ENCODE results near the gene ADARB2.

The ADARB2 gene

GRCh38 chr10:1278306-1278705 lies 459.0 kb downstream of the ADARB2 start:
- TF ChIP-seq PKNOX1 (IDR thresholded peaks at IDR 0.05): no peak
- no peak for TF ChIP-seq HDGF (IDR thresholded peaks at IDR 0.05; ENCODE audit: borderline replicate concordance)
- TF ChIP-seq NFRKB (IDR thresholded peaks at IDR 0.05): no peak
- no peak for TF ChIP-seq L3MBTL2 (conservative IDR thresholded peaks at IDR 0.05)
- no peak for TF ChIP-seq ELF4 (IDR thresholded peaks at IDR 0.05)
- no peak for TF ChIP-seq BHLHE40 (IDR thresholded peaks at IDR 0.05; ENCODE audit: borderline replicate concordance)
- TF ChIP-seq SP1 (IDR thresholded peaks at IDR 0.05): no peak
- TF ChIP-seq FOXA1 (IDR thresholded peaks at IDR 0.05): no peak
- no peak for TF ChIP-seq TARDBP (IDR thresholded peaks at IDR 0.05)
- no peak for TF ChIP-seq ARNT (IDR thresholded peaks at IDR 0.05)
- no peak for TF ChIP-seq FOXM1 (IDR thresholded peaks at IDR 0.05; ENCODE audit: borderline replicate concordance)
- TF ChIP-seq ZNF384 (IDR thresholded peaks at IDR 0.05): no peak
- TF ChIP-seq LEF1 (IDR thresholded peaks at IDR 0.05; ENCODE audit: borderline replicate concordance): no peak
- no peak for TF ChIP-seq CTBP1 (IDR thresholded peaks at IDR 0.05; ENCODE audit: borderline replicate concordance)
- TF ChIP-seq SUZ12 (IDR thresholded peaks at IDR 0.05): no peak
- TF ChIP-seq FOXK2 (IDR thresholded peaks at IDR 0.05): no peak
- CTCF ChIA-PET: no interaction called here
- DNase-seq (ENCODE audit: extremely low spot score): no peak
- POLR2A ChIA-PET: no interaction called here

GRCh38 chr10:1274701-1275544 lies 462.4 kb downstream of the ADARB2 start:
- ChIA-PET CTCF (no interaction called here), POLR2A (no interaction called here)
- TF ChIP-seq NFRKB (IDR thresholded peaks at IDR 0.05) (no peak), BHLHE40 (IDR thresholded peaks at IDR 0.05; ENCODE audit: borderline replicate concordance) (no peak), ELF4 (IDR thresholded peaks at IDR 0.05) (no peak), LEF1 (IDR thresholded peaks at IDR 0.05; ENCODE audit: borderline replicate concordance) (no peak), L3MBTL2 (conservative IDR thresholded peaks at IDR 0.05) (no peak), FOXA1 (IDR thresholded peaks at IDR 0.05) (no peak), CTBP1 (IDR thresholded peaks at IDR 0.05; ENCODE audit: borderline replicate concordance) (no peak), SUZ12 (IDR thresholded peaks at IDR 0.05) (no peak), PKNOX1 (IDR thresholded peaks at IDR 0.05) (no peak), TARDBP (IDR thresholded peaks at IDR 0.05) (no peak), ZNF384 (IDR thresholded peaks at IDR 0.05) (no peak), ARNT (IDR thresholded peaks at IDR 0.05) (no peak), FOXM1 (IDR thresholded peaks at IDR 0.05; ENCODE audit: borderline replicate concordance) (no peak), HDGF (IDR thresholded peaks at IDR 0.05; ENCODE audit: borderline replicate concordance) (no peak), SP1 (IDR thresholded peaks at IDR 0.05) (no peak), FOXK2 (IDR thresholded peaks at IDR 0.05) (no peak)

GRCh38 chr10:1274111-1274661 lies 463.1 kb downstream of the ADARB2 start:
- ChIA-PET CTCF (no interaction called here), POLR2A (no interaction called here)
- TF ChIP-seq TARDBP (IDR thresholded peaks at IDR 0.05): no peak
- no peak for TF ChIP-seq NFRKB (IDR thresholded peaks at IDR 0.05)
- TF ChIP-seq HDGF (IDR thresholded peaks at IDR 0.05; ENCODE audit: borderline replicate concordance): no peak
- TF ChIP-seq ELF4 (IDR thresholded peaks at IDR 0.05): no peak
- TF ChIP-seq CTBP1 (IDR thresholded peaks at IDR 0.05; ENCODE audit: borderline replicate concordance): no peak
- TF ChIP-seq FOXM1 (IDR thresholded peaks at IDR 0.05; ENCODE audit: borderline replicate concordance): no peak
- TF ChIP-seq FOXA1 (IDR thresholded peaks at IDR 0.05): no peak
- TF ChIP-seq SUZ12 (IDR thresholded peaks at IDR 0.05): no peak
- no peak for TF ChIP-seq FOXK2 (IDR thresholded peaks at IDR 0.05)
- TF ChIP-seq ARNT (IDR thresholded peaks at IDR 0.05): no peak
- no peak for TF ChIP-seq ZNF384 (IDR thresholded peaks at IDR 0.05)
- TF ChIP-seq PKNOX1 (IDR thresholded peaks at IDR 0.05): no peak
- TF ChIP-seq L3MBTL2 (conservative IDR thresholded peaks at IDR 0.05): no peak
- no peak for TF ChIP-seq LEF1 (IDR thresholded peaks at IDR 0.05; ENCODE audit: borderline replicate concordance)
- DNase-seq (ENCODE audit: extremely low spot score): no peak

More at GRCh38 chr10:1274701-1275544, 462.4 kb downstream of the ADARB2 start:
- no peak for DNase-seq (ENCODE audit: extremely low spot score)

- POLR2A ChIA-PET: no interaction called here
- TF ChIP-seq ZNF384 (IDR thresholded peaks at IDR 0.05) (no peak), ARNT (IDR thresholded peaks at IDR 0.05) (no peak), PKNOX1 (IDR thresholded peaks at IDR 0.05) (no peak), TARDBP (IDR thresholded peaks at IDR 0.05) (no peak), ELF4 (IDR thresholded peaks at IDR 0.05) (no peak), LEF1 (IDR thresholded peaks at IDR 0.05; ENCODE audit: borderline replicate concordance) (no peak), BHLHE40 (IDR thresholded peaks at IDR 0.05; ENCODE audit: borderline replicate concordance) (no peak), FOXK2 (IDR thresholded peaks at IDR 0.05) (no peak), SP1 (IDR thresholded peaks at IDR 0.05) (no peak), NFRKB (IDR thresholded peaks at IDR 0.05) (no peak), L3MBTL2 (conservative IDR thresholded peaks at IDR 0.05) (no peak), FOXA1 (IDR thresholded peaks at IDR 0.05) (no peak), CTBP1 (IDR thresholded peaks at IDR 0.05; ENCODE audit: borderline replicate concordance) (no peak)
- no peak for DNase-seq (ENCODE audit: extremely low spot score)
- CTCF ChIA-PET: no interaction called here
These were observed 463.8 kb downstream of the ADARB2 start for GRCh38 chr10:1273372-1274105.

Measured in HEK293T (cell line).